Muscle layer of colon (tissue), 2 donors: ENCODE results near the gene SFRP4.

ENCODE experiments used
- H3K27ac ChIP-seq: one replicate; pipeline ENCODE4 v1.7.0; 2013; ENCODE audit warnings: low read depth, mild to moderate bottlenecking, low read length, moderate library complexity
- H3K27me3 ChIP-seq, 2 donors: one replicate each; pipeline ENCODE4 v1.7.0; 2013; ENCODE audit warnings: low read length in 2 of 2, mild to moderate bottlenecking in 2 of 2; ENCODE audit not compliant: insufficient read depth in 2 of 2, control insufficient read depth in 1 of 2
- H3K36me3 ChIP-seq: one replicate; pipeline ENCODE4 v1.7.0; 2013; ENCODE audit warnings: mild to moderate bottlenecking, low read length; ENCODE audit not compliant: insufficient read depth
- H3K4me1 ChIP-seq: one replicate; pipeline ENCODE4 v1.7.0; 2013; ENCODE audit warnings: mild to moderate bottlenecking, low read length; ENCODE audit not compliant: insufficient read depth
- H3K4me3 ChIP-seq, 2 donors: one replicate each; pipeline ENCODE4 v1.7.0; 2013; ENCODE audit warnings: low read length in 2 of 2, low read depth in 1 of 2, mild to moderate bottlenecking in 1 of 2, moderate library complexity in 1 of 2
- H3K9ac ChIP-seq: one replicate; pipeline ENCODE4 v1.7.0; 2013; ENCODE audit warnings: low read length
- H3K9me3 ChIP-seq: one replicate; pipeline ENCODE4 v1.7.0; 2013; ENCODE audit warnings: mild to moderate bottlenecking, low read length
- donor health status: abdominal sarcoma.
- donor health status: Adenocarcinoma of cecum.

Gene SFRP4

DNA sequence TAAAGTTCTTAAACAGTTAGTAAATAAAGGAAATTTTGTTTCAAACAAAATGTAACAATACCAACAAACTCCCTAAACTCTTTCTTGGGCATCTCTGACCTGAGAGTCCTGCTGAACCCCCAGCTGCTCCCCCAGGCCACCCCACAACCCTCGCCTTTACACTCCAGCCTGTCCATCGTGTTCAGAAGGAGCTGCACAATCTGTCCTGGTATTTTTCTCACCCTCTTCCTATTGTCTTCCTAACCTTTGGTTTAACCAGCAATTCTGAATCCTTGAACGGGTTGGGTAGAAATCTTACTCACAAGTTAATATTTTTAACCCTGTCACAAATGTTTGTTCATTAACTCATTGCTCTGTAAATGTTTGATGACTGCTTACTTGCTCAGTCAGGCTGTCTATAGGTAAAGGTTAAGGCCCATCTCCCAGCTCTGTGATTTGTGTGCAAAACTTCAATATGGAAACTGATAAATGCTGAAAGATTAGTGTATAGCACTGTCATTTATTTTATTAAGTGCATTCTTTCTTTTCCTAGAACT is 16.8 kb downstream of the SFRP4 start:
- H3K4me1 ChIP-seq = peaks cover 5% of the 10 kb centered on the region
- H3K9ac ChIP-seq = no peak overlapping the region
- no peaks in the 10 kb centered on the region for H3K27me3 ChIP-seq
- no peak overlapping the region for H3K27ac ChIP-seq
- H3K36me3 ChIP-seq = no peaks in the 10 kb centered on the region
- H3K9me3 ChIP-seq = no peaks in the 10 kb centered on the region
- H3K4me3 ChIP-seq = no peak overlapping the region

- Histone ChIP-seq H3K27ac (no peak overlapping the region), H3K4me3 (no peak overlapping the region), H3K9ac (no peak overlapping the region), H3K27me3 (no peaks in the 10 kb centered on the region), H3K4me1 (no peaks in the 10 kb centered on the region), H3K9me3 (no peaks in the 10 kb centered on the region), H3K36me3 (no peaks in the 10 kb centered on the region)
These were observed 21.9 kb downstream of the SFRP4 start for GRCh38 chr7:37894671-37895070.

- Histone ChIP-seq H3K36me3 (no peaks in the 10 kb centered on the region), H3K4me1 (no peaks in the 10 kb centered on the region), H3K27ac (no peak overlapping the region)
These were observed 23.3 kb downstream of the SFRP4 start for GRCh38 chr7:37893359-37893758.

GRCh38 chr7:37882086-37882485 is 34.5 kb downstream of the SFRP4 start:
- Histone ChIP-seq H3K4me3 (no peak overlapping the region), H3K27ac (no peak overlapping the region), H3K27me3 (no peaks in the 10 kb centered on the region), H3K4me1 (no peaks in the 10 kb centered on the region), H3K9me3 (no peaks in the 10 kb centered on the region), H3K36me3 (no peaks in the 10 kb centered on the region), H3K9ac (no peak overlapping the region)

More at GRCh38 chr7:37893359-37893758, 23.3 kb downstream of the SFRP4 start:
- H3K4me3 ChIP-seq = no peak overlapping the region
- no peak overlapping the region for H3K9ac ChIP-seq
- H3K27me3 ChIP-seq = no peaks in the 10 kb centered on the region
- H3K9me3 ChIP-seq = no peaks in the 10 kb centered on the region
